Fibroblast of villous mesenchyme (primary cell): ENCODE results near the gene ALG10B. TPM values are rescaled to one million over a fixed set of nuclear protein-coding genes. Genes with fewer than 3 reads are reported as not detected.
"Not testable (repeated sequence)": the region's sequence is repeated elsewhere in the genome, so short reads cannot be mapped to it uniquely, and the experiment has no call there.

Source experiments
- DNase-seq: peaks from one replicate; pipeline ENCODE4 v3.0.0-alpha.2; 2010; ENCODE audit warnings: low read depth
- H3K4me3 ChIP-seq: 2 replicates; pipeline ENCODE4 v1.5.1; 2011; ENCODE audit warnings: low read depth, mild to moderate bottlenecking, low read length
- CTCF ChIP-seq: IDR thresholded peaks from 2 replicates; pipeline ENCODE4 v1.5.1; 2012; ENCODE audit warnings: low read depth, mild to moderate bottlenecking, low read length; ENCODE audit not compliant: insufficient read depth
- total RNA-seq: library from RNA; depleted of rRNA; stranded (reverse); fragments of >200 nt; gene quantifications from 2 replicates; pipeline ENCODE4 v1.2.3, GENCODE V29; 2012

ALG10B gene
- total RNA-seq, 1 donor = 3.0 TPM

GRCh38 chr12:38342444-38342843 is 25.9 kb downstream of the ALG10B start:
- DNase-seq = no peak
- no peak for TF ChIP-seq CTCF
- no peak overlapping the region for H3K4me3 ChIP-seq

DNA sequence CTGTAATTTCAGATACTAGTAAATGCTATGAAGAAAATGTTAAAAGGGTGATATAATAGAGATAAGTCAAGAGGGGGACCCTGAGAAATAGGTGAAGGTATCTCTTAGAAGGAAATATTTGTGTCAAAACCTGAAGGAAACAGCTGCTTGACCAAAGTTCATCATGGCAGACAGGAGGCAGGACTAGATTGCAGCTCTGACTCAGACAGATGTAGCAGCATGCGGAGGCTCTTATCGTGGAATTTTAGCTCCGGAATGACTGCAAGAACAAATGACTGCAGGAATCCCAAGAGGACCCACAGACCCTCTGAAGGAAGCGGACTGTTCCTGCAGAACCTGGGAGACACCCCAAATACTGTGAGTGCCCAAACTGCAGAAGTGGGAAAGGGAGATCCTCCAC is 26.7 kb downstream of the ALG10B start:
- DNase-seq, H3K4me3 ChIP-seq: not testable (repeated sequence)

DNA sequence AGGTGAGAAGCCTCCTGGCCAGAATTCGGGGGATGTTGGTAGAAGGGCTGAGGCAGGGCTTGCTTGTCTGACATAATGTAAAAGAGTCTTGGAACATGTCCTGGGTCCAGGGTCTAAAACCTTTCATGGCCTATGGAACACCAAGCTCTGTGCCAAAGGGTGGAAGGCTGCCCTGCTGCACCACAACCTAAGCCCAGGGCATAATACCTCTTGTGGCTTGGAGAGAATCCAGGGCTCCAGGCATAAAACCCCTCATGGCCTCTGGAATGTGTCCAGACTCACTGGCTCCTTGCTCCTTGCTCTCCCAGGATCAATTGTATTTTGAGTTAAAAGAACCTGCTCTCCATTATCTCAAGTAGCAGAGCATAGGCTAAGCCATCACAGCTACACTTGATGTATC is 27.3 kb downstream of the ALG10B start:
- not testable (repeated sequence) for DNase-seq

DNA sequence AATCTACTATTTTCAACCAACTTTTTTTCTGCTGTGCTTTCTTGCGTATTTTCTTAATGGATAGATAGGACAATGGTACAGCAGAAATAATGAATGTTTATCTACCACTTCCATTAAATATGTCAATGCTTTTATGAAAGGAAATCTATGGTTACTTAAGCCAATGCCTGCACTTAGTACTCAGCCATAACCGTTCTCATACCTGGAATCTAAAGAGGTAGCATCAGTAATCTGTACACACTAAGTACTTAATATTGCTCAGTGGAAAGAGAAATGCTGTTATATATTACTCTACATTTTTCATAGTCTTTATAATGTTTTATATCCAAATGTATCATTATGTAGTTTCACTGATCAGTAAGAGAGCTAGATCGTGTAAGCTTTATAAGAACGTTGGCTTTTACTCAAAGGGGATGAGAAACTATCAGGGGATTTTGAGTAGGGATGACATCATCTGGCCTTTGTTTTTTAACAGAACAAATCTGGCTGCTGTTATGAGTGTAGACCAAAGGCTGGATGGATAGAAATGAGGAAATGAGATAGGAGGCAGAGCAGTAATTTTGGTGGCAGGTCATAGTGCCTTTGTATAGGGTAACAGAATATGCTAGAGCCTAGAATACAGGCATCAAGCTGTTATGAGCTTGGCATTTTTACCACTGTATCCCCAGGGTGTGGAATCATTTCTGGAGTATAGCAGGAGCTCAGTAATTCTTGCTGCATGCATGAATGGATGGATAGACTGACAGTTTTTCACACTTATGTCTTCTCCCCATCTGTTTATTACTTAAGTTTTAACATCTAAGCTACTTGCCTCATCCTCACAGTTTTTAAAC is 34.0 kb downstream of the ALG10B start:
- TF ChIP-seq CTCF = no peak
- DNase-seq = no peak
- no peak overlapping the region for H3K4me3 ChIP-seq

More for the DNA sequence above, 27.3 kb downstream of the ALG10B start:
- not testable (repeated sequence) for H3K4me3 ChIP-seq

- DNase-seq, H3K4me3 ChIP-seq: not testable (repeated sequence)
Observed at GRCh38 chr12:38351175-38351508, 34.6 kb downstream of the ALG10B start.

DNA sequence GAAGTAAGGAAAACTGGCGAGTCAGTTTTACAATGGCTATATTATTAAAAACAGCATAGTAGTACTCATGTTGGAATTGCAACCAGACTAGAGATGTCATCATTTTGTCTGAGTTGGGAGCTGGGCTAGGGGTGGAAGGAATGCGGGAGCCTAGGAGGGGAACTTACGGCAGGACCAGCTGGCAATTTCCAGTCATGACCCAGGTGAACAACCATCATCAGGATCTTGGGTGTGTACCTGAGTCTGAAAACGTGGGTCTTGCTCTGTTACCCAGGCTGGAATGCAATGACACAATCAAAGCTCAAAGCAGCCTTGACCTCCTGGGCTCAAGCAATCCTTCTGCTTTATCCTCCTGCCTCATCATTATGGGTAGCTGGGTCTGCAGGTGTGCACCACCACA is 50.9 kb downstream of the ALG10B start:
- no peak for TF ChIP-seq CTCF
- no peak overlapping the region for H3K4me3 ChIP-seq
- no peak for DNase-seq

DNA sequence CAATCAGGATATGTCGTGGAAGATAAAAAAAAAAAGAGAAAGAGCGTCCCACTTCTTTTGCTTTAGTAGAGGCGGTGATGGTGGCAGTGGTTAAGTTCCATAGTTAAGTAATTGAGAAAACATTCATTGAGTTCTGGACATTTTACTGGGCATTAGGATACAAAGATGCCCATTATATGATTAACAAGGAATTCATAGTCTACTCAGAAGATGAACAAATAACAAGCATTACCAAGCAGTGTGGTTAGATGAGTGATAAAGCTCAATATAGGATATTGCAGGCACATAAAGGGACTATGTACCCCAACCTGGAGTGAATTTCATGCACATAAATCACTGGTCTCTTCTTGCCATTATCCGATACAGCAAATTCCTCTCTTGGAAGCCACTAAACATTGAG is 53.7 kb downstream of the ALG10B start:
- H3K4me3 ChIP-seq = no peak overlapping the region
- no peak for DNase-seq
- no peak for TF ChIP-seq CTCF

DNA sequence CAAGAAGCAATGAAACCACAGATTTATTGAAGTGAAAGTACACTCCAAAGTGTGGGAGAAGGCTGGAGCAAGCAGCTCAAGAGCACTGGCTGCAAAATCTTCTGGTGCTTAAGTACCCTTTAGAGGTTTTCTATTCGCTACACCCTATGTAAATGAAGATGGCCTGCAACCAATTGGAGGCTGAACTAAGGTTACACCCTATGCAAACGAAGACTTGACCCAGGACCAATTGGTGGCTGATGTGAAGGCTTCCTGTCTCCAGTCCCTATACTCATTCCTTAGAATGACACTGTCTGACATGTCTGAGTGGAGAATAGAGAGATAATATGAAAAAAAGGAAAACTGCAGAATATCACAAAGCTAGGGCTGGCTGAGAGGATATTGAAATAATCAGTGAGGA is 57.2 kb downstream of the ALG10B start:
- no peak overlapping the region for H3K4me3 ChIP-seq
- no peak for TF ChIP-seq CTCF
- no peak for DNase-seq
